ENCODE data around the gene SOX4. TPM values are rescaled to one million over a fixed set of nuclear protein-coding genes. Genes with fewer than 3 reads are reported as not detected.
A peak's percentile ranks its signal among the peaks of the same experiment; 100 is the strongest.

Gene SOX4
- total RNA-seq, 1 experiment from 2014 or later = 4.8 TPM

DNA sequence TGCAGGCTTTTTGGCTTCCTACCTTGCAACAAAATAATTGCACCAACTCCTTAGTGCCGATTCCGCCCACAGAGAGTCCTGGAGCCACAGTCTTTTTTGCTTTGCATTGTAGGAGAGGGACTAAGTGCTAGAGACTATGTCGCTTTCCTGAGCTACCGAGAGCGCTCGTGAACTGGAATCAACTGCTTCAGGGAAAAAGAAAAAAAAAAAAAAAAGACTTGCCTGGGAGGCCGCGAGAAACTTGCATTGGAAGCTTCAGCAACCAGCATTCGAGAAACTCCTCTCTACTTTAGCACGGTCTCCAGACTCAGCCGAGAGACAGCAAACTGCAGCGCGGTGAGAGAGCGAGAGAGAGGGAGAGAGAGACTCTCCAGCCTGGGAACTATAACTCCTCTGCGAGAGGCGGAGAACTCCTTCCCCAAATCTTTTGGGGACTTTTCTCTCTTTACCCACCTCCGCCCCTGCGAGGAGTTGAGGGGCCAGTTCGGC is 420 bp downstream of the SOX4 start:
- DNase-seq (ENCODE audit: low read depth) = no peak

DNA sequence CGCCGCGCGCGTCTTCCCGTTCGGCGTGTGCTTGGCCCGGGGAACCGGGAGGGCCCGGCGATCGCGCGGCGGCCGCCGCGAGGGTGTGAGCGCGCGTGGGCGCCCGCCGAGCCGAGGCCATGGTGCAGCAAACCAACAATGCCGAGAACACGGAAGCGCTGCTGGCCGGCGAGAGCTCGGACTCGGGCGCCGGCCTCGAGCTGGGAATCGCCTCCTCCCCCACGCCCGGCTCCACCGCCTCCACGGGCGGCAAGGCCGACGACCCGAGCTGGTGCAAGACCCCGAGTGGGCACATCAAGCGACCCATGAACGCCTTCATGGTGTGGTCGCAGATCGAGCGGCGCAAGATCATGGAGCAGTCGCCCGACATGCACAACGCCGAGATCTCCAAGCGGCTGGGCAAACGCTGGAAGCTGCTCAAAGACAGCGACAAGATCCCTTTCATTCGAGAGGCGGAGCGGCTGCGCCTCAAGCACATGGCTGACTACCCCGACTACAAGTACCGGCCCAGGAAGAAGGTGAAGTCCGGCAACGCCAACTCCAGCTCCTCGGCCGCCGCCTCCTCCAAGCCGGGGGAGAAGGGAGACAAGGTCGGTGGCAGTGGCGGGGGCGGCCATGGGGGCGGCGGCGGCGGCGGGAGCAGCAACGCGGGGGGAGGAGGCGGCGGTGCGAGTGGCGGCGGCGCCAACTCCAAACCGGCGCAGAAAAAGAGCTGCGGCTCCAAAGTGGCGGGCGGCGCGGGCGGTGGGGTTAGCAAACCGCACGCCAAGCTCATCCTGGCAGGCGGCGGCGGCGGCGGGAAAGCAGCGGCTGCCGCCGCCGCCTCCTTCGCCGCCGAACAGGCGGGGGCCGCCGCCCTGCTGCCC is 1.1 kb downstream of the SOX4 start:
- DNase-seq (ENCODE audit: low read depth) = peak; percentile 32

DNA sequence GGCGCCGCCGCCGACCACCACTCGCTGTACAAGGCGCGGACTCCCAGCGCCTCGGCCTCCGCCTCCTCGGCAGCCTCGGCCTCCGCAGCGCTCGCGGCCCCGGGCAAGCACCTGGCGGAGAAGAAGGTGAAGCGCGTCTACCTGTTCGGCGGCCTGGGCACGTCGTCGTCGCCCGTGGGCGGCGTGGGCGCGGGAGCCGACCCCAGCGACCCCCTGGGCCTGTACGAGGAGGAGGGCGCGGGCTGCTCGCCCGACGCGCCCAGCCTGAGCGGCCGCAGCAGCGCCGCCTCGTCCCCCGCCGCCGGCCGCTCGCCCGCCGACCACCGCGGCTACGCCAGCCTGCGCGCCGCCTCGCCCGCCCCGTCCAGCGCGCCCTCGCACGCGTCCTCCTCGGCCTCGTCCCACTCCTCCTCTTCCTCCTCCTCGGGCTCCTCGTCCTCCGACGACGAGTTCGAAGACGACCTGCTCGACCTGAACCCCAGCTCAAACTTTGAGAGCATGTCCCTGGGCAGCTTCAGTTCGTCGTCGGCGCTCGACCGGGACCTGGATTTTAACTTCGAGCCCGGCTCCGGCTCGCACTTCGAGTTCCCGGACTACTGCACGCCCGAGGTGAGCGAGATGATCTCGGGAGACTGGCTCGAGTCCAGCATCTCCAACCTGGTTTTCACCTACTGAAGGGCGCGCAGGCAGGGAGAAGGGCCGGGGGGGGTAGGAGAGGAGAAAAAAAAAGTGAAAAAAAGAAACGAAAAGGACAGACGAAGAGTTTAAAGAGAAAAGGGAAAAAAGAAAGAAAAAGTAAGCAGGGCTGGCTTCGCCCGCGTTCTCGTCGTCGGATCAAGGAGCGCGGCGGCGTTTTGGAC is 2.0 kb downstream of the SOX4 start:
- DNase-seq (ENCODE audit: low read depth) = peak; percentile 12

DNA sequence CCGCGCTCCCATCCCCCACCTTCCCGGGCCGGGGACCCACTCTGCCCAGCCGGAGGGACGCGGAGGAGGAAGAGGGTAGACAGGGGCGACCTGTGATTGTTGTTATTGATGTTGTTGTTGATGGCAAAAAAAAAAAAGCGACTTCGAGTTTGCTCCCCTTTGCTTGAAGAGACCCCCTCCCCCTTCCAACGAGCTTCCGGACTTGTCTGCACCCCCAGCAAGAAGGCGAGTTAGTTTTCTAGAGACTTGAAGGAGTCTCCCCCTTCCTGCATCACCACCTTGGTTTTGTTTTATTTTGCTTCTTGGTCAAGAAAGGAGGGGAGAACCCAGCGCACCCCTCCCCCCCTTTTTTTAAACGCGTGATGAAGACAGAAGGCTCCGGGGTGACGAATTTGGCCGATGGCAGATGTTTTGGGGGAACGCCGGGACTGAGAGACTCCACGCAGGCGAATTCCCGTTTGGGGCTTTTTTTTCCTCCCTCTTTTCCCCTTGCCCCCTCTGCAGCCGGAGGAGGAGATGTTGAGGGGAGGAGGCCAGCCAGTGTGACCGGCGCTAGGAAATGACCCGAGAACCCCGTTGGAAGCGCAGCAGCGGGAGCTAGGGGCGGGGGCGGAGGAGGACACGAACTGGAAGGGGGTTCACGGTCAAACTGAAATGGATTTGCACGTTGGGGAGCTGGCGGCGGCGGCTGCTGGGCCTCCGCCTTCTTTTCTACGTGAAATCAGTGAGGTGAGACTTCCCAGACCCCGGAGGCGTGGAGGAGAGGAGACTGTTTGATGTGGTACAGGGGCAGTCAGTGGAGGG is 2.8 kb downstream of the SOX4 start:
- DNase-seq (ENCODE audit: low read depth) = no peak

DNA sequence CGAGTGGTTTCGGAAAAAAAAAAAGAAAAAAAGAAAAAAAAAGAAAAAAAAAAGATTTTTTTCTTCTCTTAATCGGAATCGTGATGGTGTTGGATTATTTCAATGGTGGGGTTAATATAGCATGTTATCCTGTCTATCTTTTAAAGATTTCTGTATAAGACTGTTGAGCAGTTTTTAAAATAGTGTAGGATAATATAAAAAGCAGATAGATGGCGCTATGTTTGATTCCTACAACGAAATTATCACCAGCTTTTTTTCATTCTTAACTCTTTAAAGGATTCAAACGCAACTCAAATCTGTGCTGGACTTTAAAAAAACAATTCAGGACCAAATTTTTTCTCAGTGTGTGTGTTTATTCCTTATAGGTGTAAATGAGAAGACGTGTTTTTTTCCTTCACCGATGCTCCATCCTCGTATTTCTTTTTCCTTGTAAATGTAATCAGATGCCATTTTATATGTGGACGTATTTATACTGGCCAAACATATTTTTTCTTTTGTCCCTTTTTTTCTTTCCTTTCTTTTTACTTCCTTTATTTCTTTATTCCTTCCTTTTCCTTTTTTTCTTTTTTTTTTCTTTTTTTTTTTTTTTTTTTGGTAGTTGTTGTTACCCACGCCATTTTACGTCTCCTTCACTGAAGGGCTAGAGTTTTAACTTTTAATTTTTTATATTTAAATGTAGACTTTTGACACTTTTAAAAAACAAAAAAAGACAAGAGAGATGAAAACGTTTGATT is 3.6 kb downstream of the SOX4 start:
- DNase-seq (ENCODE audit: low read depth) = peak; percentile 61

DNA sequence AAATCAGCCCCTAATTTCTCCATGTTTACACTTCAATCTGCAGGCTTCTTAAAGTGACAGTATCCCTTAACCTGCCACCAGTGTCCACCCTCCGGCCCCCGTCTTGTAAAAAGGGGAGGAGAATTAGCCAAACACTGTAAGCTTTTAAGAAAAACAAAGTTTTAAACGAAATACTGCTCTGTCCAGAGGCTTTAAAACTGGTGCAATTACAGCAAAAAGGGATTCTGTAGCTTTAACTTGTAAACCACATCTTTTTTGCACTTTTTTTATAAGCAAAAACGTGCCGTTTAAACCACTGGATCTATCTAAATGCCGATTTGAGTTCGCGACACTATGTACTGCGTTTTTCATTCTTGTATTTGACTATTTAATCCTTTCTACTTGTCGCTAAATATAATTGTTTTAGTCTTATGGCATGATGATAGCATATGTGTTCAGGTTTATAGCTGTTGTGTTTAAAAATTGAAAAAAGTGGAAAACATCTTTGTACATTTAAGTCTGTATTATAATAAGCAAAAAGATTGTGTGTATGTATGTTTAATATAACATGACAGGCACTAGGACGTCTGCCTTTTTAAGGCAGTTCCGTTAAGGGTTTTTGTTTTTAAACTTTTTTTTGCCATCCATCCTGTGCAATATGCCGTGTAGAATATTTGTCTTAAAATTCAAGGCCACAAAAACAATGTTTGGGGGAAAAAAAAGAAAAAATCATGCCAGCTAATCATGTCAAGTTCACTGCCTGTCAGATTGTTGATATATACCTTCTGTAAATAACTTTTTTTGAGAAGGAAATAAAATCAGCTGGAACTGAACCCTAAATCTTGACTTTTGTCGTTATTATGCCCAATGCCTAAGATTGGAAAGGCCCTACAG is 4.5 kb downstream of the SOX4 start:
- DNase-seq (ENCODE audit: low read depth) = no peak

DNA sequence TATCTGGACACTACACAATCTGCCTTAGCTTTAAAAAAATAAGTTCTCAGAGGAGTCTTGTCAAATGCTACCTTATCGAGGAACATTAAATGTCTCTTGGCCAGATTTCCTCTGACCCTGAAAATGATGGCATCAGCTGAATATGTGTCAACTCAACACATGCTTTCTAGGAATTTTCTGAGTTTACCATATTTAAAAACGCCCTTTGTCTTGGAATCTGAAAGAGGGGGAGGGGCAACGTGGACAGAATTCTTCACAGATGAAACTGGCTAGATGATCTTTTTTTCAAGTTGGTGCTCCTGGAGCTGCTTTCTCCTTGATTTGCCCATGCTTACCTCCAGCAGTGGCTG is 5.1 kb downstream of the SOX4 start:
- no peak for DNase-seq (ENCODE audit: low read depth)

DNA sequence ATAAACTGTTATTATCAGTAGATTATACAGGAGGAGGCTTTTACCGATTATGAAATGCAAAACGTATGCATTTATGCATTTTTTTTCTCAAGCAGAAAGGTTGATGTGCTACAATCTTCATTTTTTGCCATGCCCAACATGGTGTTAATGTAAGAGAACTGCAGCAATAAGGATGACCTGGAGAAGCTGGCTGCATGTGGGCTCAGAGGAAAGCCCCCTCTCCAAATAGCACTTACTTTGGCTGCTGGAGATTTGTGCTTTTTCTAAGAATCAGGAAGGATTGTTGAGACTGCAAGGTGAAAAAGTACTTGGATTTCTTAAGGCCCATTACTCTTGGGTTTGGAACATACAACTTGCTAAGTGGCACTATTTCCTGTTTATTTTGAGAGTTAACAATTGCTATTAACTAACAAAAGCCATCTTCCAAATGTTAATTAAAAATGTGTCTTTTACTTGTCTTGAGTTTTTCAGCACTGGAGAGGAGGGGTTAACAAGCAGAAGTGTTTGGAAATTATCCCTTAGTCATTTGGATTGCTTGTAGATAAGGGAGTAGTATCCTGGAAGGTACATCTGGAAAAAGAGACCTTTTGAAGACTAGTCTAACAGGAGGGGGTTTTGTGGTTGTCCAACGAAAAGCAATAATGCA is 5.6 kb downstream of the SOX4 start:
- DNase-seq (ENCODE audit: low read depth) = no peak

DNA sequence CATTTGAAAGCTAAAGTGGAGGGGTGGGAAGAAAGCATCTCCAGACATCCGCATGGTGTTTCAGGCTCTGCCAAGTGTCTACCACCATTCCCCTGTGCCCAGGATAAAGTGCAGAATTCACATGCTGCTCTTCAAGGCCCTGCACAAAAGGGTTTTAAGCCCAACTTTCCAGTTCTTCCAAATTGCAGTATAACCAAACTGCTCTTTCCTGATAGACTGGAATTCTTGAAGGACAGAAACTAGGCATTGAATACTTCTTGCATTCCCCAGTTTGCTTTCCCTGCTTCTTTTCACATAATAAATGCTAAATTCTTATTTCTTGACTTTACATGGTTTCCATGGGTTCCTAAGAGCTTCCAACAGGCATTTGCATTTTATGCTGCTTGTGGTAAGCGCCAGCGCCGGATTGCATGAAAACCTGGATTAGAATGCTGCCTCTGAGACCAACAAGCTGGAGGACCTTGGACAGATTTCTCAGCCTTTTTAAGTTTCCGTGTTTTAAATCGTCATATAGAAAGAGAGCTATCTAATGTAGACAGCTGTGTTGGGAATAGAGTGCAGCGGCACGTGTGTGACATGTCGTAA is 7.9 kb downstream of the SOX4 start:
- DNase-seq (ENCODE audit: low read depth) = no peak

DNA sequence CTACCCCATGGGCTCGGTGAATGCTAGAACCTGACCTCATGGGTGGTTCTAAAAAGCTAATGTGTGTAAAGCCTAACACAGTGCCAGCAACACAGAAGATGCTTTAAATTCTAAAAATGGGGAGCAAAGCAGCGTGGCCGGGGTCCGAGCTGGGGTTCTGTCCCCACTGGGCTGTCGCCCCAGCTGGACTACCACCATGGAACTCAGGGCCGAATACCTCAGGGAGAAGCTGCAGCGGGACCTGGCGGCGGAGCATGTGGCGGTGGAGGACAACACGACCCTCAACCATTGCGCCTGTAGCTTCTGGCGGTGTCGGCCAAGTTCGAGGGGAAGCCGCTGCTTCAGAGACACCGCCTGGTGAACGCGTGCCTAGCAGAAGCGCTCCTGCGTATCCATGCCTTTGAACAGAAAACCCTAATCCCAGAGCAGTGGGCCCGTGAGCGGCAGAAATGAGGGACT is 8.4 kb downstream of the SOX4 start:
- no peak for DNase-seq (ENCODE audit: low read depth)

DNA sequence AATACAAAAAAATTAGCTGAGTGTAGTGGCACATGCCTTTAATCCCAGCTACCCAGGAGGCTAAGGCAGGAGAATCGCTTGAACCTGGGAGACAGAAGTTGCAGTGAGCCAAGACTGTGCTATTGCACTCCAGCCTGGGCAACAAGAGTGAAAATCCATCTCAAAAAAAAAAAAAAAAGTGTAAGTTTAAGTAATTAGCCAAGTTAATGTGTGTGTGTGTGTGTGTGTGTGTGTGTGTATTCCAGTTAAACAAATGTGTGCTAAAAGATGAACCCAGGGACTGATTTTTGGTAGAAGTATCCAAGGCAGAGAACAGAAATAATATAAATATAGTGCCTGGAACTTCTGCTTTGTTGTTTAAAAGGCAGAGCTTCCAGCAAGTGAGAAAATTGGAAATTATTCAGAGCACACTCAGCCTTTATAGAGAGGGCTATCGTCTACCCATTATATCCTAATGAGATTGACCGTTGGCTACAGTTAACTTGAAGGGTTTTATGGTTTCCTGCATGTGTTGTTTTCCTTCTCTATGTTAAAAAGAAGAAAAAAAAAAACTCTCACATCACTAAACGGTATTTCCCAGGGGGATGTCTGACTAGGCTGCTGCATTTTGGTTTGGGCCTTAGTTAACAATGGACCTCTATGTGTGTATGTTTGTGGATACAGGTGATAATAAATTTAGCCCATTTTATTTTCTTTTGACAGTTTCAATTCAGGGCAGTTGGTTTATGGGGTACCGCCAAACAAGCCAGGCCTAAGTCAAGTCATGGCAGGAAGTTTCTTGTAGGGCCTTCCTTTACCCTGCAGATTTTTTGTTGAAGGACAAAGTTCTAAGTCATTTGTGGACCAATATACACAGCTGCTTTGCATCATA is 9.8 kb downstream of the SOX4 start:
- no peak for DNase-seq (ENCODE audit: low read depth)

DNA sequence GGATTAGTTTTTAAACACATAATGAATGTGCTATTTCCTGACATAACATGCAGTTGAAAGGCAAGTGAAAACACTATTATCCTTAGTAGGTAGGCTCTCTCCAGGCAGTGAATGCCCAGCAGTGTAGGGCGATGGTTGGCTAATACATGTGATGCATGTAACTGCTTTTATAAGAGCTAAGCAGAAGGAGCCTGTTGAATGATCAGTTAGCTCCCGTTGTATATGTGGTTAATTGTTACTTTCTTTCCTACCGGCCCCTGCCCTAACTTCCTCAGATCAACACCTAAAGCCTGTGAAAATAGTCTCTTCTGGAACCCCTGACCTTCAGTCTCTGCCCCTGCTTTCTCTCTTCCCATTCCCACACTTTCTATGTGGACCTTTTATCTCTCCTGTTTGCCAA is 10.5 kb downstream of the SOX4 start:
- DNase-seq (ENCODE audit: low read depth) = no peak

DNA sequence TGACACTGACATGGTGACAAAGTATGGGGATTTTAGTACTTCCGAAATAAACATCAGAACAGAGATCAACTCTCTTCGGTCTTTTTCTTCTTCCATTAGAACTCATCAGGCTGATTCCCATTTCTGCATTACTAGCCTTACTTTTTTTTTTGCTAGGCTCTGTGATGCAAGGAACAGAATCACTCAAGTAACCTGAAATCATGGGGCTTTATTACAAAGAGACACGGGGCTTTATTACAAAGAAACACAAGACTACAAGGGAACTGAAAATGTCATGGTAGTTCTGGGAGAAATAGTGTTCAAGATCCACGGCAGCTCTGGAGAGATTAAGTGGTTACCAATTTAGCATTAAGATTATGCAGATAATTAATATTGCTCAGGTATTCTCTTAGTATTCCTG is 11.6 kb downstream of the SOX4 start:
- no peak for DNase-seq (ENCODE audit: low read depth)

DNA sequence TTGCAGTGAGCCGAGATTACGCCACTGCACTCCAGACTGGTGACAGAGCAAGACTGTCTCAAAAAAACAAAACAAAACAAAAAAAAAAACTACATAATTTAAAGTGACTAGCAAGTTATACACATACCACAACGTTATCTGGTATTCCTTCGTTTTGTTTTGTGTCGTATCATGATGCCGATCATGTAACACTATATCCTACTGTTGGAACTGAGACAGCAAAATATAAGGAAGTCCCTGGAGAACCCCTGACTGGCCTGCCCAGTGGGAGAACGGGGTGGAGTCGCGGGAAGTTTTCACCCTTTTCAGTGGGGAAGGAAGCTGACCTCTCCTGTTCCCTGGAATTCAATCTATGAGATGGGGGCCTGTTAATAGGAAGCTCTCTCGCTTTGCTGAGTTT is 15.1 kb downstream of the SOX4 start:
- DNase-seq (ENCODE audit: low read depth) = no peak

DNA sequence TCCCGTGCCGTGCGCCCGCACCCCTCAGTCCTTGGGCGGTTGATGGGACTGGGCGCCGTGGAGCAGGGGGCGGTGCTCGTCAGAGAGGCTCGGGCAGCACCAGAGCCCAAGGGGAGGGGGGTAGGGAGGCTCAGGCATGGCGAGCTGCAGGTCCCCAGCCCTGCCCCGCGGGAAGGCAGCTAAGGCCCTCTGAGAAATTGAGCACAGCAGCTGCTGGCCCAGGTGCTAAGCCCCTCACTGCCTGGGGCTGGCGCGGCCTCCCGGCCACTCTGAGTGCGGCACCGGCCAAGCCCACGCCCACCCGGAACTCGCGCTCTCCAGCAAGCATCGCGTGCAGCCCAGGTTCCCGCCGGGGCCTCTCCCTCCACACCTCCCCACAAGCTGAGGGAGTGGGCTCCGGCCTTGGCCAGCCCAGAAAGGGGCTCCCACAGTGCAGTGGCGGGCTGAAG is 16.4 kb downstream of the SOX4 start:
- no peak for DNase-seq (ENCODE audit: low read depth)

DNA sequence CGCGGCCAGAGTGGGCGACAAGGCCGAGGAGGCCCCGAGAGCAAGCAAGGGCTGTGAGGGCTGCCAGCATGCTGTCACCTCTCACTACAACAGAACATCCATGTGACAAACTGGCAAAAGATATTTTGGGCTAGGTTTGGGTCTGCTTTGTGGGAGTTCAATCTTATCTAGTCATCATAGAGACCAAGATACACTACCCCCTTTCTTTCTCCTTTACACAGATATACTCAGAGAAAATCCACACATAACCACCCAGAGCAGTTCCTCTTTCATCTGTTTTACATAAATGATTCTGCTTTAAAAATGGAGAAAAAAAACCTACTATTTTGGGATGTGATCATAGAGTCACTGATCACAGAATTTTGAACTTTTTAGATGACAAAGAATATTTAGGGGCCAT is 16.8 kb downstream of the SOX4 start:
- no peak for DNase-seq (ENCODE audit: low read depth)

DNA sequence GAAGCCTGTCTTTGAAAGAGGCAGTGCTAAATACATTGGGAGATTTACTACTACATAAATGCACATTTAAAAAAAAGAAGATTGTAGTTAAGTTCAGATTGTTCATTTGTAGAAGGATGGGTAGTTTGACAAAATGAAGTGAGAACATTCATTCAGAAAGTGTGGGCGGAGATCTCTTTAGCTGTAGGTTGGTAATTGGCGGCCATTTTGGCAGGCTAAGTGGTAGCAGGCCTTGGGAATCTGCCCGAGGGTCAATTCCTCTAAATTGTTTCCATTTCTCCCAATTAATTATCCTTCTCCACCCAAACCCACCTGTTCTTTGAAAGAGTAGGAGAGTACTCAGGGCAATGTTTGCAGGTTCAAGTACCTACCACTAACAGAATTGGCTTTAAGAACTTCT is 17.9 kb downstream of the SOX4 start:
- no peak for DNase-seq (ENCODE audit: low read depth)
